Measurements from ENCODE around the gene ELF2. TPM values are rescaled to one million over a fixed set of nuclear protein-coding genes. Genes with fewer than 3 reads are reported as not detected.
A peak's percentile ranks its signal among the peaks of the same experiment; 100 is the strongest.

Gene ELF2
- polyA plus RNA-seq, 3 donors, result 14.0 to 34.3 (median 18.9) TPM

- intact Hi-C loops (cut with micrococcal nuclease), result loop anchor here in 1 of 2 donors (5.0 kb wide), 1 partner anchor 36 kb away; the partner anchor contains the start of gene ELF2
- H3K27ac ChIP-seq (ENCODE audit: low read depth in 1 of 2, low read length in 2 of 2), result no peak overlapping the region
- H3K9me3 Mint-ChIP-seq, result peaks cover 0 to 2% (median 0%) of the 10 kb centered on the region in 7 donors
- no peaks in the 10 kb centered on the region for H3K9me3 ChIP-seq (replicated peaks in 1 of 2; ENCODE audit: control insufficient read depth in 1 of 2, insufficient read depth in 1 of 2, low read length in 2 of 2)
- no peak overlapping the region for H3K4me2 ChIP-seq (replicated peaks; ENCODE audit: extremely low read depth, low read length, poor library complexity, severe bottlenecking)
- H3K4me3 Mint-ChIP-seq, result no peak overlapping the region
- H3K27ac Mint-ChIP-seq, result peak overlapping the region in 1 of 7 donors; percentile 51
- no peaks in the 10 kb centered on the region for H4K20me1 ChIP-seq (ENCODE audit: insufficient read depth, low read length)
- TF ChIP-seq CTCF (IDR thresholded peaks at IDR 0.05), result no peak
- H3K27me3 Mint-ChIP-seq (ENCODE audit: low read depth in 3 of 3), result no peaks in the 10 kb centered on the region
- H3K4me3 ChIP-seq (replicated peaks in 1 of 3; ENCODE audit: low read depth in 2 of 3, low read length in 3 of 3), result no peak overlapping the region
- no peaks in the 10 kb centered on the region for H3K36me3 Mint-ChIP-seq
- H3K9ac ChIP-seq (ENCODE audit: insufficient read depth, low read length, poor library complexity, severe bottlenecking), result no peak overlapping the region
- no peak for DNase-seq
- H3K79me2 ChIP-seq (ENCODE audit: insufficient read depth, low read length), result no peaks in the 10 kb centered on the region
- H3K36me3 ChIP-seq (replicated peaks in 1 of 2; ENCODE audit: control insufficient read depth in 1 of 2, insufficient read depth in 2 of 2, low read length in 2 of 2), result no peaks in the 10 kb centered on the region
- WGBS (ENCODE audit: insufficient coverage), result no CpG with 5 or more reads among the region's 3 CpGs
- H3K4me1 Mint-ChIP-seq, result peaks cover 42% of the 10 kb centered on the region
- H3K27me3 ChIP-seq (ENCODE audit: control insufficient read depth in 2 of 2, insufficient read depth in 2 of 2, low read length in 2 of 2), result no peaks in the 10 kb centered on the region
- H2AFZ ChIP-seq (ENCODE audit: insufficient read depth, low read depth, low read length, poor library complexity, severe bottlenecking), result no peak overlapping the region
- H3K4me1 ChIP-seq (ENCODE audit: control insufficient read depth in 1 of 2, insufficient read depth in 2 of 2, low read length in 2 of 2), result peaks cover 45 to 54% of the 10 kb centered on the region in 2 donors
These were observed 35.9 kb upstream of the ELF2 start for GRCh38 chr4:139212900-139213299.

- no peaks in the 10 kb centered on the region for H3K79me2 ChIP-seq (ENCODE audit: insufficient read depth, low read length)
- Mint-ChIP-seq H3K4me1 (peaks cover 57% of the 10 kb centered on the region), H3K27ac (peak overlapping the region in 2 of 7 donors; percentile 31 to 84), H3K27me3 (ENCODE audit: low read depth in 3 of 3) (no peaks in the 10 kb centered on the region), H3K9me3 (peaks cover 0 to 2% (median 0%) of the 10 kb centered on the region in 7 donors), H3K36me3 (peaks cover 0 to 2% of the 10 kb centered on the region in 2 donors), H3K4me3 (no peak overlapping the region)
- no peak for DNase-seq
- WGBS (ENCODE audit: insufficient coverage), result no CpG with 5 or more reads among the region's 1 CpG
- no peaks in the 10 kb centered on the region for H3K27me3 ChIP-seq (ENCODE audit: control insufficient read depth in 2 of 2, insufficient read depth in 2 of 2, low read length in 2 of 2)
- H3K4me2 ChIP-seq (replicated peaks; ENCODE audit: extremely low read depth, low read length, poor library complexity, severe bottlenecking), result no peak overlapping the region
- no peaks in the 10 kb centered on the region for H3K9me3 ChIP-seq (replicated peaks in 1 of 2; ENCODE audit: control insufficient read depth in 1 of 2, insufficient read depth in 1 of 2, low read length in 2 of 2)
- no peak overlapping the region for H3K9ac ChIP-seq (ENCODE audit: insufficient read depth, low read length, poor library complexity, severe bottlenecking)
- H2AFZ ChIP-seq (ENCODE audit: insufficient read depth, low read depth, low read length, poor library complexity, severe bottlenecking), result no peak overlapping the region
- no peak overlapping the region for H3K4me3 ChIP-seq (replicated peaks in 1 of 3; ENCODE audit: low read depth in 2 of 3, low read length in 3 of 3)
- peaks cover 57 to 69% of the 10 kb centered on the region in 2 donors for H3K4me1 ChIP-seq (ENCODE audit: control insufficient read depth in 1 of 2, insufficient read depth in 2 of 2, low read length in 2 of 2)
- TF ChIP-seq CTCF (IDR thresholded peaks at IDR 0.05), result no peak
- H3K27ac ChIP-seq (ENCODE audit: low read depth in 1 of 2, low read length in 2 of 2), result no peak overlapping the region
- H3K36me3 ChIP-seq (replicated peaks in 1 of 2; ENCODE audit: control insufficient read depth in 1 of 2, insufficient read depth in 2 of 2, low read length in 2 of 2), result no peaks in the 10 kb centered on the region
- no peaks in the 10 kb centered on the region for H4K20me1 ChIP-seq (ENCODE audit: insufficient read depth, low read length)
- intact Hi-C loops (cut with micrococcal nuclease), result loop anchor here in 1 of 2 donors (5.0 kb wide), 1 partner anchor 33 kb away; the partner anchor contains the start of gene ELF2
These were observed 33.5 kb upstream of the ELF2 start for GRCh38 chr4:139210486-139210885.
